A549 (cell line): ENCODE data around the gene RPP21. TPM values are rescaled to one million over a fixed set of nuclear protein-coding genes. Genes with fewer than 3 reads are reported as not detected.

Experiments
- ATAC-seq, 2 experiments: fragments of 200-7000 bp in 1 of 2; fragments of >200 bp in 1 of 2; cut with Nextera tagmentation in 1 of 2; cut with Tn5 transposase in 1 of 2; 3 replicates each; pipeline versions ENCODE4 v1.8.0 to v1.9.1; 2018 to 2020; ENCODE audit warnings: mild to moderate bottlenecking in 1 of 2, moderate library complexity in 1 of 2
- CTCF ChIA-PET: fragments of 300-600 bp; sonication (Branson Sonifier 250); formaldehyde crosslinking; extraction: SDS; loops from one replicate; lab custom pipeline; 2021; ENCODE audit warnings: antibody characterized with exemption, inconsistent platforms; lab: Yijun Ruan, JAX
- POLR2A ChIA-PET: fragments of 350-600 bp; formaldehyde crosslinking; extraction: SDS; loops from one replicate; lab custom pipeline; 2021; ENCODE audit warnings: antibody characterized with exemption, inconsistent platforms; lab: Yijun Ruan, JAX
- DNase-seq, 2 experiments: peaks; one replicate each; pipeline versions ENCODE4 v3.0.0 to v3.0.0-alpha.2; 2011 to 2016; ENCODE audit warnings: low read depth in 1 of 2, low spot score in 1 of 2
- FAIRE-seq: peaks from 2 replicates; lab custom pipeline; 2011; peaks lifted over from hg19 to GRCh38; lab: Jason Lieb, UNC
- H3K27ac ChIP-seq, 2 experiments: fragments of >200 bp; sonication (Bioruptor Twin); formaldehyde crosslinking; 3 replicates each; pipeline ENCODE4 v1.5.1; 2016 to 2017
- H3K4me1 ChIP-seq: fragments of >200 bp; sonication (Bioruptor Twin); formaldehyde crosslinking; 3 replicates; pipeline ENCODE4 v1.6.1; 2016
- H3K4me2 ChIP-seq: fragments of >200 bp; sonication (Bioruptor Twin); formaldehyde crosslinking; 3 replicates; pipeline ENCODE4 v1.6.1; 2016
- H3K4me3 ChIP-seq: fragments of >200 bp; sonication (Bioruptor Twin); formaldehyde crosslinking; 3 replicates; pipeline ENCODE4 v1.5.1; 2016
- H3K9me3 ChIP-seq: fragments of >200 bp; sonication (Bioruptor Twin); formaldehyde crosslinking; 3 replicates; pipeline ENCODE4 v1.6.1; 2016
- BHLHE40 ChIP-seq: IDR thresholded peaks from 2 replicates; pipeline ENCODE4 v1.6.1; 2012; ENCODE audit warnings: low read depth, low read length, inconsistent platforms
- CTCF ChIP-seq: fragments of >200 bp; sonication (Bioruptor Twin); formaldehyde crosslinking; IDR thresholded peaks from 3 replicates; pipeline ENCODE4 v1.5.1; 2016
- E2F6 ChIP-seq: IDR thresholded peaks from 2 replicates; pipeline ENCODE4 v1.6.1; 2012; ENCODE audit warnings: low read depth, borderline replicate concordance
- EHMT2 ChIP-seq: fragments of 200-600 bp; sonication (generic); IDR thresholded peaks from 2 replicates; pipeline ENCODE4 v1.6.1; 2016; ENCODE audit warnings: antibody characterized with exemption, low read depth, mild to moderate bottlenecking, moderate library complexity
- ESRRA ChIP-seq: fragments of 150-350 bp; IDR thresholded peaks from 2 replicates; pipeline ENCODE4 v1.6.1; 2014; ENCODE audit warnings: mild to moderate bottlenecking, low read length, borderline replicate concordance
- FOXS1 ChIP-seq: fragments of 250-450 bp; sonication (Bioruptor Pico); IDR thresholded peaks from 2 replicates; pipeline ENCODE4 v1.5.0; 2020; ENCODE audit warnings: mild to moderate bottlenecking, moderate library complexity
- HMGXB4 ChIP-seq: fragments of 250-450 bp; sonication (Bioruptor Pico); IDR thresholded peaks from 2 replicates; pipeline ENCODE4 v1.5.0; 2021; ENCODE audit warnings: mild to moderate bottlenecking, moderate library complexity, borderline replicate concordance
- KDM5A ChIP-seq: fragments of 200-600 bp; sonication (generic); IDR thresholded peaks from 2 replicates; pipeline ENCODE4 v1.6.1; 2016; ENCODE audit warnings: antibody characterized with exemption, mild to moderate bottlenecking
- NR3C1 ChIP-seq: fragments of >200 bp; sonication (Bioruptor Twin); formaldehyde crosslinking; IDR thresholded peaks from 3 replicates; pipeline ENCODE4 v1.6.1; 2017
- PBX3 ChIP-seq: IDR thresholded peaks from 2 replicates; pipeline ENCODE4 v1.6.1; 2012
- PHF8 ChIP-seq: fragments of 200-600 bp; sonication (generic); IDR thresholded peaks from 2 replicates; pipeline ENCODE4 v1.6.1; 2016; ENCODE audit warnings: low read depth, mild to moderate bottlenecking, antibody characterized with exemption, moderate library complexity, borderline replicate concordance
- POLR2A ChIP-seq: IDR thresholded peaks from 2 replicates; pipeline ENCODE4 v1.6.1; 2012; ENCODE audit warnings: mild to moderate bottlenecking, low read length
- RARB ChIP-seq: fragments of 250-450 bp; sonication (Bioruptor Pico); IDR thresholded peaks from 2 replicates; pipeline ENCODE4 v1.8.0; 2021; ENCODE audit warnings: mild to moderate bottlenecking, moderate library complexity
- REST ChIP-seq: fragments of 200-600 bp; sonication (generic); IDR thresholded peaks from 2 replicates; pipeline ENCODE4 v1.6.1; 2016; ENCODE audit warnings: antibody characterized with exemption, mild to moderate bottlenecking, moderate library complexity
- RNF2 ChIP-seq: fragments of 200-600 bp; sonication (generic); IDR thresholded peaks from 2 replicates; pipeline ENCODE4 v1.6.1; 2016; ENCODE audit warnings: low read depth, mild to moderate bottlenecking, antibody characterized with exemption, moderate library complexity, borderline replicate concordance
- ZC3H11A ChIP-seq: fragments of 450-650 bp; IDR thresholded peaks from 2 replicates; pipeline ENCODE4 v1.6.1; 2014; ENCODE audit warnings: antibody characterized with exemption, mild to moderate bottlenecking
- ZFP36 ChIP-seq: fragments of 450-650 bp; IDR thresholded peaks from 2 replicates; pipeline ENCODE4 v1.6.1; 2014; ENCODE audit warnings: borderline replicate concordance; ENCODE audit not compliant: partially characterized antibody
- ZSCAN20 ChIP-seq: fragments of 250-450 bp; sonication (Bioruptor Pico); IDR thresholded peaks from 2 replicates; pipeline ENCODE4 v1.8.0; 2022; ENCODE audit warnings: mild to moderate bottlenecking, moderate library complexity
- WGBS: methylation state at CpG from one replicate; pipeline ENCODE4 v1.1.6; 2017; ENCODE audit errors: missing lambda C conversion rate; 5-methylcytosine and 5-hydroxymethylcytosine counted together
- polyA plus RNA-seq, 4 experiments: library from polyadenylated mRNA; depleted of rRNA in 3 of 4; stranded (reverse); fragments of >200 nt; fragmentation: RNase III in 1 of 4; extraction: RNeasy Plus Mini Kit Qiagen cat#74134 plus additional on column Dnase treatment in 1 of 4; gene quantifications; 2 replicates in 3 of 4; 3 replicates in 1 of 4; pipeline ENCODE4 v1.2.3, GENCODE V29; 2011 to 2017

The RPP21 gene
- polyA plus RNA-seq, 2 of the 4 experiments (the other 2 are of a cell fraction) = 33.6 to 54.8 TPM

GRCh38 chr6:30295837-30296236 is 49.1 kb upstream of the RPP21 start (continued):
- TF ChIP-seq NR3C1 (no peak), HMGXB4 (CRISPR knock-in tag) (no peak), ZFP36 (no peak), ESRRA (no peak), BHLHE40 (no peak)
- TF ChIP-seq, all 56 proteins: peak for 0

GRCh38 chr6:30304002-30304401 is 41.0 kb upstream of the RPP21 start:
- TF ChIP-seq FOXS1 (CRISPR knock-in tag) (no peak), E2F6 (no peak), RNF2 (no peak), EHMT2 (no peak), ZC3H11A (no peak), POLR2A (no peak), ZSCAN20 (CRISPR knock-in tag) (no peak), HMGXB4 (CRISPR knock-in tag) (no peak), CTCF (no peak), PBX3 (no peak), REST (no peak), BHLHE40 (no peak), ZFP36 (no peak), PHF8 (no peak), RARB (CRISPR knock-in tag) (no peak), KDM5A (no peak)
- Histone ChIP-seq H3K4me2 (no peak overlapping the region), H3K9me3 (peaks cover 40% of the 10 kb centered on the region), H3K27ac (no peak overlapping the region), H3K4me3 (no peak overlapping the region), H3K4me1 (no peaks in the 10 kb centered on the region)
- WGBS = 91% methylated on average over 2 of the region's 2 CpGs
- ChIA-PET CTCF (interaction anchor here (1.2 to 1.4 kb wide), 2 partner anchors 45 to 81 kb away, joined by 3 read pairs; no protein-coding TSS in a partner anchor), POLR2A (no interaction called here)
- no peak for ATAC-seq
- FAIRE-seq = no peak
- no peak for DNase-seq
